Caco-2 (cell line): Measurements from ENCODE around the gene TXNL4A. TPM values are rescaled to one million over a fixed set of nuclear protein-coding genes. Genes with fewer than 3 reads are reported as not detected.

Experiments used
- BruUV-seq: library from RNA; stranded (reverse); fragments of 400-500 nt; replicated peaks from 2 replicates; lab custom pipeline; 2021; lab: Mats Ljungman, UMichigan
- CTCF ChIA-PET: fragments of 300-600 bp; sonication (Branson Sonifier 250); formaldehyde crosslinking; loops from one replicate; lab custom pipeline; 2022; ENCODE audit warnings: antibody characterized with exemption; lab: Charles Lee
- POLR2A ChIA-PET: fragments of 300-600 bp; sonication (Branson Sonifier 250); formaldehyde crosslinking; loops from one replicate; lab custom pipeline; 2022; ENCODE audit warnings: antibody characterized with exemption; lab: Charles Lee
- DNase-seq, 2 experiments: peaks; one replicate each; pipeline versions ENCODE4 v3.0.0 to v3.0.0-alpha.2; 2020 to 2022
- H3K27me3 ChIP-seq: replicated peaks from 2 replicates; pipeline ENCODE4 v1.6.0; 2011; ENCODE audit warnings: low read length; ENCODE audit not compliant: control insufficient read depth, insufficient read depth
- H3K36me3 ChIP-seq: 2 replicates; pipeline ENCODE4 v1.5.1; 2011; ENCODE audit warnings: low read length; ENCODE audit not compliant: control insufficient read depth, insufficient read depth
- H3K4me1 ChIP-seq: fragments of 250-450 bp; sonication (Bioruptor Pico); 2 replicates; pipeline ENCODE4 v1.5.1; 2020; ENCODE audit warnings: mild to moderate bottlenecking
- H3K4me3 ChIP-seq: 2 replicates; pipeline ENCODE4 v1.5.1; 2011; ENCODE audit warnings: low read depth, mild to moderate bottlenecking, control low read depth, low read length
- H3K9me3 ChIP-seq: fragments of 250-450 bp; sonication (Bioruptor Pico); 2 replicates; pipeline ENCODE4 v1.5.1; 2020; ENCODE audit warnings: mild to moderate bottlenecking, moderate library complexity
- H3K27ac Mint-ChIP-seq: one replicate; pipeline ENCODE4 v1.8.0; 2022; ENCODE audit warnings: mixed read lengths; ENCODE audit not compliant: unreplicated experiment
- H3K27me3 Mint-ChIP-seq: one replicate; pipeline ENCODE4 v1.8.0; 2022; ENCODE audit warnings: mixed read lengths; ENCODE audit not compliant: insufficient read depth, unreplicated experiment
- H3K36me3 Mint-ChIP-seq: one replicate; pipeline ENCODE4 v1.8.0; 2022; ENCODE audit warnings: mild to moderate bottlenecking, mixed read lengths; ENCODE audit not compliant: insufficient read depth, unreplicated experiment
- H3K4me1 Mint-ChIP-seq: one replicate; pipeline ENCODE4 v1.8.0; 2022; ENCODE audit warnings: low read depth, mixed read lengths; ENCODE audit not compliant: unreplicated experiment
- H3K4me3 Mint-ChIP-seq: one replicate; pipeline ENCODE4 v1.8.0; 2022; ENCODE audit warnings: mild to moderate bottlenecking, moderate library complexity, mixed read lengths; ENCODE audit not compliant: unreplicated experiment
- H3K9me3 Mint-ChIP-seq: one replicate; pipeline ENCODE4 v1.8.0; 2022; ENCODE audit warnings: mixed read lengths; ENCODE audit not compliant: unreplicated experiment
- CTCF ChIP-seq, 2 experiments: fragments of 200-600 bp in 1 of 2; IDR thresholded peaks; 1 replicate in 1 of 2; 2 replicates in 1 of 2; pipeline versions ENCODE4 v1.5.1 to v1.8.0; 2011 to 2022; ENCODE audit warnings: antibody characterized with exemption in 1 of 2, control low read depth in 1 of 2, inconsistent platforms in 1 of 2, low read depth in 1 of 2, low read length in 1 of 2, mild to moderate bottlenecking in 1 of 2, moderate library complexity in 1 of 2; ENCODE audit not compliant: insufficient read depth in 1 of 2, severe bottlenecking in 1 of 2, unreplicated experiment in 1 of 2
- intact Hi-C: fragments of 100-400 bp; cut with micrococcal nuclease; formaldehyde crosslinking; loops from one replicate; pipeline ENCODE4 v1.10.0; 2022; ENCODE audit not compliant: unreplicated experiment
- total RNA-seq: library from RNA; stranded (reverse); gene quantifications from 2 replicates; pipeline ENCODE4 v1.2.3, GENCODE V29; 2022

Gene TXNL4A
- total RNA-seq, 1 experiment from 2014 or later: 83.3 TPM

- CTCF ChIA-PET: no interaction called here
These were observed 14.2 kb downstream of the TXNL4A start for GRCh38 chr18:79974025-79974654.

GRCh38 chr18:79973517-79973916 is 14.8 kb downstream of the TXNL4A start:
- no TSS peak for BruUV-seq
- no peaks in the 10 kb centered on the region for H3K27me3 Mint-ChIP-seq
- DNase-seq: no peak

More at GRCh38 chr18:79974025-79974654, 14.2 kb downstream of the TXNL4A start:
- BruUV-seq: no TSS peak
- Histone ChIP-seq H3K27me3 (no peaks in the 10 kb centered on the region), H3K9me3 (no peaks in the 10 kb centered on the region), H3K4me3 (no peak overlapping the region), H3K4me1 (no peaks in the 10 kb centered on the region), H3K36me3 (no peaks in the 10 kb centered on the region)
- TF ChIP-seq CTCF (IDR thresholded peaks at IDR 0.05; ENCODE audit: insufficient read depth in 1 of 2, low read depth in 1 of 2, low read length in 1 of 2, severe bottlenecking in 1 of 2, unreplicated experiment in 1 of 2): no peak
- H3K27me3 Mint-ChIP-seq: no peaks in the 10 kb centered on the region
- intact Hi-C loops: no loop called here
- POLR2A ChIA-PET: no interaction called here
- no peaks in the 10 kb centered on the region for H3K4me1 Mint-ChIP-seq
- peaks cover 33% of the 10 kb centered on the region for H3K36me3 Mint-ChIP-seq
- H3K9me3 Mint-ChIP-seq: no peaks in the 10 kb centered on the region
- H3K27ac Mint-ChIP-seq: no peak overlapping the region
- DNase-seq: no peak
- H3K4me3 Mint-ChIP-seq: no peak overlapping the region

GRCh38 chr18:79972720-79973119 is 15.6 kb downstream of the TXNL4A start:
- TF ChIP-seq CTCF (IDR thresholded peaks at IDR 0.05; ENCODE audit: insufficient read depth in 1 of 2, low read depth in 1 of 2, low read length in 1 of 2, severe bottlenecking in 1 of 2, unreplicated experiment in 1 of 2): no peak
- H3K27ac Mint-ChIP-seq: no peak overlapping the region
- no peaks in the 10 kb centered on the region for H3K36me3 ChIP-seq
- no peaks in the 10 kb centered on the region for H3K27me3 Mint-ChIP-seq
- H3K27me3 ChIP-seq: no peaks in the 10 kb centered on the region
- no peak for DNase-seq
- H3K4me1 Mint-ChIP-seq: no peaks in the 10 kb centered on the region
- H3K9me3 Mint-ChIP-seq: no peaks in the 10 kb centered on the region
- POLR2A ChIA-PET: no interaction called here
- BruUV-seq: no TSS peak
- H3K36me3 Mint-ChIP-seq: peaks cover 41% of the 10 kb centered on the region
- no peak overlapping the region for H3K4me3 ChIP-seq
- no peaks in the 10 kb centered on the region for H3K9me3 ChIP-seq
- CTCF ChIA-PET: no interaction called here
- intact Hi-C loops: no loop called here
- no peak overlapping the region for H3K4me3 Mint-ChIP-seq
- H3K4me1 ChIP-seq: no peaks in the 10 kb centered on the region

More at GRCh38 chr18:79973517-79973916, 14.8 kb downstream of the TXNL4A start:
- no peak for TF ChIP-seq CTCF (IDR thresholded peaks at IDR 0.05; ENCODE audit: insufficient read depth in 1 of 2, low read depth in 1 of 2, low read length in 1 of 2, severe bottlenecking in 1 of 2, unreplicated experiment in 1 of 2)
- Mint-ChIP-seq H3K9me3 (no peaks in the 10 kb centered on the region), H3K27ac (no peak overlapping the region), H3K4me1 (no peaks in the 10 kb centered on the region), H3K4me3 (no peak overlapping the region), H3K36me3 (peaks cover 35% of the 10 kb centered on the region)
- CTCF ChIA-PET: no interaction called here
- Histone ChIP-seq H3K36me3 (no peaks in the 10 kb centered on the region), H3K4me1 (no peaks in the 10 kb centered on the region), H3K27me3 (no peaks in the 10 kb centered on the region), H3K4me3 (no peak overlapping the region), H3K9me3 (no peaks in the 10 kb centered on the region)
- intact Hi-C loops: no loop called here
- POLR2A ChIA-PET: no interaction called here
